NCI-H524 (cell line): ENCODE results near the gene ECE1.

Source experiments
- DNase-seq, 2 experiments: peaks; one replicate each; lab custom pipeline; 2025; lab: John Stamatoyannopoulos, UW

Gene ECE1

GRCh38 chr1:21308847-21309652 lies 18.8 kb upstream of the ECE1 start:
- peak in 1 of 2 experiments; percentile 20 for DNase-seq

DNA sequence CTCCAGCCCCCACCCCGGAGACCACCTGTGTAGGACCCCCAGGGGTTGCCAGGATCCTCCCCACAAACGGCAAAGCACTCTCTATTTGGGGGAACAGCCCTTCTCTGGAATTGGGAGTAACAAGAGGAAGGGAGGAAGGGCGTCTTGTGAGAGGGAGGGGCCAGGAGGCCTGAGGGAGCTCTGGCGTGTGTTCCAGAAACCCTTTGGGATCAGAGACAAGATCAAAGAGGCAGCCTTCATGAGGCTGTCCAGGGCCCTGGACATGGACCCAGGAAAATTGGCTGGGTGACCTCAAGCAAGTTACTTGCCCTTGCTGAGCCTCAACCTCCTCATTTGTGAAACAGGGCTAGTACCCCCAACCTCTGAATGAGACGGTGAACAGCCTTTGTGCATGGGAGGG lies 18.1 kb upstream of the ECE1 start:
- no peak for DNase-seq

GRCh38 chr1:21307663-21308305 lies 17.5 kb upstream of the ECE1 start:
- DNase-seq = no peak

- DNase-seq = no peak
Observed at GRCh38 chr1:21307210-21307609, 16.9 kb upstream of the ECE1 start.

GRCh38 chr1:21305900-21306189 lies 15.6 kb upstream of the ECE1 start:
- DNase-seq = peak in 1 of 2 experiments; percentile 4

DNA sequence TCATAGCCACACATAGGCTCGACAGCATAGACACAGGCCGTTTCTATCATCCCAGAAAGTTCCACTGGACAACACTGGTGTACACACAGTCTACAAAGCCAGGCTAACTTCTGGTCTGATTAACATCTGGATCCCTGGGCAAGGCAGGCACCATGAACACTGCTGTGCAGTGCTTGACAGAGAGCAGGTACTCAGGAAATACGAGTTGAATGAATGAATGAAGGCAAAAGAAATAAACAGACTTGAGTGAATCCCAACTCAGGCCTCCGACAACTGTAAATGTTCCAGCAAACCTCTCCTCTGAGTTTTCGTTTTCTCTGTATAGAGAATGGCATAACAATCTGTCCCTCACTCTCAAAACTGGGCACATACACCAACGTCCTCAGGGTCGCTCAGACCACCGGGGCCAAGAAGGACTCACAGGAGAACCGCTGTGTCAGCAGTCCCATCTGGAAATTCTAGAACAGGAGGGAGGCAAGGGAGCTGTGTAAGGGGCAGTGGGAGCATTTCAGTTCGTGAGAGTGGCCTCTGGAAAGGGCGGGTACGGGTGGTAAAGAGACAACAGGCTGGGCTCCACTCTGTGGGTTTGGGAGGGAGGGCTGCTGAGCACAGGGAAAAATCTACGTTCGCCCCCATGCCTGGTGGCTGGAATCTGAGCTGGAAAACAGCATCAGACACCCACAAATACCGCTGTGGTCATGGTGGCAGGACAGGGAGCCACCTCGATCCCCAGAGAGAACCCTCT lies 15.1 kb upstream of the ECE1 start:
- DNase-seq = no peak

GRCh38 chr1:21304488-21304887 lies 14.2 kb upstream of the ECE1 start:
- DNase-seq = peak in 1 of 2 experiments; percentile 9

DNA sequence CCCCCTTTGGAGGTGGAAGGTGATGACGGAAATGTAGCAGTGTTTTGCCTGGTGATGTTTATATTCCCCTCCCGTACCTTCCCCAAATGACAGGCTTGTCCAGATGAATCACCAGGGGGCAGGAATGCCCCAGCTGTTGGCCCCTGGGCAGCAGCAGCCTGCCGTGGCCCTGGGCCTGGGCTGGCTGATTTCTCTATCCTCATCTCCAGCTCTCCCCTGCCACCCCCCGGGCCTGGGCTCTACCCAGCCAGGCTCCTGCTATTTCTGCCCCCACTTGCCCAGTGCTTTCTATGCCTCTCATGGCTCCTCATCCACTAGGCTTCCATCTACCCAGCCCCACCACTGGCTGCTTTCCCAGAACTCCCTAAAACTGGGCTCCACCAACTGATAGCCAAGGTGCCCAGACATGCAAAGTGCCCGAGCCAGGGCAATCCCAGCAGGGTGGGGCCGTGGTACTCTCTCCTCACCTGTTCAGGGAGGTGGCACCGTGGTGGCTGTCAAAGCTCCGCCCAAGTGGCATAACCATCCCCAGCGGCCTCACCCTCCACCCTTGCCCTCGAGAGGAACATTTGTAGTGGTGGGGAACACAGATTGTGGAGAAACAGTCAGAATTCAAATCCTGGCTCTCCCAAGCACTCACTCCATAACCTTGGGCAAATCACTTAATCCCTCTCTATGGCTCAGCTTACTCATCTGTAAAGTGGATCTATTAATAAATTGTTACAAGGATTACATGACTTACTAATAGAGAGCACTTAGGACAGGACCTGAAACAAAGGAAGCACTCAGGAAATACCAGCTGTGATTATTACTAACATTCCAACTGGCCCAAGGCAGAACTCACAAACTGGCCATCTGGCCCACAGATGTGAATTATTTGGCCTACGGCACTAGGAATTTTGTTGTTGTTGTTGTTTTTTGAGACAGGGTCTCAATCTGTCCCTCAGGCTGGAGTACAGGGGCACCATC lies 12.8 kb upstream of the ECE1 start:
- peak; percentile 54 to 75 for DNase-seq

GRCh38 chr1:21301794-21302440 lies 11.7 kb upstream of the ECE1 start:
- DNase-seq = peak in 1 of 2 experiments; percentile 48

DNA sequence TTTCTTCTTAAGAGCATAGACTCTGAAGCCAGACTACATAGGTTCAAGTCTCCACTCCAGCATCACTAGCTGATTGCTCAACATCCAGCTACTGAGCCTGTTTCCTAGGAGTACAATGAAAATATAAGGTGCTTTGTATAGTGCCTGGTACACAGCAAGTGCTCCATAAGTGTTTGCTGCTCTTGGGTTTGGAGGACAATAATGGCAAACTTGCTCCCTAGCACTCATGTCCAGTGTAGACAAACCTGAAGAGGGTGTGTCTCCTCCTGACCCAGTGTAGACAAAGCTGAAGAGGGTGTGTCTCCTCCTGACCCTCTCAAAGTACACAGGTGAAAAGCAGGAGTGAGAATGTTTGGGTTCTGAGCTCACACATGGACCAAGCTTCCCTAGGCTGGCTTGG lies 10.5 kb upstream of the ECE1 start:
- no peak for DNase-seq

DNA sequence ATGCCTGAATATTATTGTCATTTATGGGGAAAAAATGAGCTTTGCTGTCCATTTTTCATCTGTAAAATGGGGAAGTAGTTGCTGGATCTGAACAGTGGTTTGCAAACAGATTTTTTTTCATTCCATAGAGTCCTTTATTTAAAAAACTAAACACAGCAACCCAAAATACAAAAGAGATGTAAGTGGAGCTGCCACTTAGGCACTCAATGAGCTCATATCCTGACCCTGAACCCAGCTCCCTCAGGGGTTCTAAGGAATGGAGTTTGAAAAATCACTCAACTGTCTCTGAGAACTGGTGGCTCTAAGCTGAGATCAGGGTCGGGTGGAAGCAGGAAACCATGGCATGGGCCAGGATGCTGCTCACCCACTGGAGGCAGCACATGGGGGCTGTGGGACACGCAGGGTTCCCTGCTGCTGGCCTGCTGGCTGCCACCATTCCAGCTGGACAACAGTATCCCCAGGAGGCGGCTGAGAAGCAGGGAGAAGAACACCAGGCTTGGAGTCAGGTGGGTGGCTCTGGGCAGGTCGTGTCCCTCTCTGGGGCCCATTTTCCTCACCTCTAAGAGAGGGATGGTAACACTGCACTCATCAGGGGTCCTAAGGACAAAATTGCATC lies 9.6 kb upstream of the ECE1 start:
- DNase-seq = no peak

- no peak for DNase-seq
Observed at GRCh38 chr1:21298981-21299391, 8.7 kb upstream of the ECE1 start.

DNA sequence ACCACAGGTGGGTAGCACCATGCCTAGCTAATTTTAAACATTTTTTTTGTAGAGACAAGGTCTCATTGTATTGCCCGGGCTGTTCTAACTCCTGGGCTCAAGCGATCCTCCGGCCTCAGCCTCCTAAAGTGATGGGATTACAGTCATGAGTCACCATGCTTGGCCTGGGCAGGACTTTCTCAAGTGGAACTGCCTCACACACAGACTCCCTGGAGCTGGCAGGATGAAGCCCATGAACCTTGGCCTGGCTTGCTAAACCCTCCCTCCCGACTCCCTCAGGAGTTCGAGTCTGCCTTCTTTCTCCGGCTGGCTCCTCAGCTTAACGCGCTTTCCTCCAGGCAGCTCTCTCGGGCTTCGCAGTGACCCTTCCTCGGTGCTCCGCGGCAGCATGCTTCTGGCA lies 7.7 kb upstream of the ECE1 start:
- no peak for DNase-seq

GRCh38 chr1:21296509-21297354 lies 6.5 kb upstream of the ECE1 start:
- no peak for DNase-seq

- DNase-seq = no peak
Observed at GRCh38 chr1:21295545-21295944, 5.3 kb upstream of the ECE1 start.

DNA sequence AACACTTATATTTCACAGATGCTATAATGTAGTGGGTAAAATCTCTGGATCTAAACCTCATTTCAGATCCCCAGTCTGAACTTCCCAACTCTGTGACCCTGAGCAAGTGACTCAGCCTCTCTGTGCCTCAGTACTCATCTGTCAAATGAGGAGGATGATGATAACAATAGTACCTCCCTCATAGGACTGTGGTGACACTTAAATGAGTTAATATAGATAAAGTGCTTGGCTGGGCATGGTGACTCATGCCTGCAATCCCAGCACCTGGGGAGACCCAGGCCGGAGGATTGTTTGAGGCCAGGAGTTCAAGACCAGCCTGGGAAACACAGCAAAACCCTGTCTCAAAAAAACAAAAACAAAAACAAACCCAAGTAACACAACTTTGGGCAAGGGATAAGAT lies 4.7 kb upstream of the ECE1 start:
- DNase-seq = no peak

GRCh38 chr1:21294266-21294989 lies 4.2 kb upstream of the ECE1 start:
- no peak for DNase-seq

DNA sequence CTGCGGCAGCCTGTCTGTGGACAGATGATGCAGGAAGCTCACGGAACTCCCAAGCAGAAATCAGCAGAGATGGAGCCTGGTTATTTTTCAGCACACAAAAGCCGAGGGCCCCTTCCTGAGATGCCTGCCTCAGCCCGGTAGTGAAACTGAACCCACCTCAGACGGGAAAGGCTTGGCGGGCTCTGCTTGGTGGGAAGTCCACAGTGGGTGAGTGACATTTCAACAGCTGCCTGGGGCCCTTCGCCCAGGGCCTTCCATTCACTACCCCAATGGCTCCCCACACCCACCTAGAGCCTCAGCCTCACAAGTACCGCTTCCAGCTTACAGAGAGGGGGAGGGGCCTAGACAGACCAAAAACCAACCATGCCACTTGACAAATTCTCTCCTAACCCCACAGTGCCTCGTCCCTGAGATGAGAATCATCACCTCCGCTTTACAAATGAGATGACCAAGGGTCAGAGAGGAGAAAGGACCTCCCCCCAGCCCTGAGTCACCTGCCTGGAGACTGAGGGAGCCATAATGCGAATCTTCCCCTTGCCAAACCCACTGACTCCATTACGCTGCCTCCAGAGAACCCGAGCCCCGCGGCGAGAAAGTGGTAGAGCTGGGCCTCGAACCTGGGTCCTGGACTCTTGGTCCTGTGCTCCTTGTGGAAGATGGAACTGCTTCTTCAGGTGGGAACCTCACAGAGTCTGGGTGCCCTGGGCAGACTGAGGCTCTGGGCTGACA lies 3.4 kb upstream of the ECE1 start:
- DNase-seq = no peak
